DND-41 (cell line): Measurements from ENCODE around the gene CHRNA1.

Experiments
- EZH2 ChIP-seq: IDR thresholded peaks from 3 replicates; pipeline ENCODE4 v1.6.1; 2012; ENCODE audit warnings: borderline replicate concordance, low read depth, mild to moderate bottlenecking, moderate library complexity, low read length, inconsistent platforms; ENCODE audit not compliant: severe bottlenecking
- TF ChIP-seq, protein P1 (sequence below): IDR thresholded peaks from 2 replicates; pipeline ENCODE4 v1.5.1; 2012; ENCODE audit warnings: borderline replicate concordance, low read length, moderate library complexity, mild to moderate bottlenecking; ENCODE audit not compliant: poor library complexity, severe bottlenecking; ENCODE audit errors: extremely low read depth

- TF ChIP-seq, protein P1, sequence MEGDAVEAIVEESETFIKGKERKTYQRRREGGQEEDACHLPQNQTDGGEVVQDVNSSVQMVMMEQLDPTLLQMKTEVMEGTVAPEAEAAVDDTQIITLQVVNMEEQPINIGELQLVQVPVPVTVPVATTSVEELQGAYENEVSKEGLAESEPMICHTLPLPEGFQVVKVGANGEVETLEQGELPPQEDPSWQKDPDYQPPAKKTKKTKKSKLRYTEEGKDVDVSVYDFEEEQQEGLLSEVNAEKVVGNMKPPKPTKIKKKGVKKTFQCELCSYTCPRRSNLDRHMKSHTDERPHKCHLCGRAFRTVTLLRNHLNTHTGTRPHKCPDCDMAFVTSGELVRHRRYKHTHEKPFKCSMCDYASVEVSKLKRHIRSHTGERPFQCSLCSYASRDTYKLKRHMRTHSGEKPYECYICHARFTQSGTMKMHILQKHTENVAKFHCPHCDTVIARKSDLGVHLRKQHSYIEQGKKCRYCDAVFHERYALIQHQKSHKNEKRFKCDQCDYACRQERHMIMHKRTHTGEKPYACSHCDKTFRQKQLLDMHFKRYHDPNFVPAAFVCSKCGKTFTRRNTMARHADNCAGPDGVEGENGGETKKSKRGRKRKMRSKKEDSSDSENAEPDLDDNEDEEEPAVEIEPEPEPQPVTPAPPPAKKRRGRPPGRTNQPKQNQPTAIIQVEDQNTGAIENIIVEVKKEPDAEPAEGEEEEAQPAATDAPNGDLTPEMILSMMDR, result no peak
- no peak for TF ChIP-seq EZH2
These were observed at the start of gene CHRNA1 for GRCh38 chr2:174764280-174765255.
